RWPE2 (cell line): ENCODE results near the gene FAM181A.
A peak's percentile ranks its signal among the peaks of the same experiment; 100 is the strongest.

Experiments used
- ATAC-seq: fragments of 200-7000 bp; cut with Tn5 transposase; 3 replicates; pipeline ENCODE4 v1.9.1; 2021; ENCODE audit warnings: low read depth
- DNase-seq: peaks from one replicate; pipeline ENCODE4 v3.0.0-alpha.2; 2020; ENCODE audit warnings: low spot score
- H3K27ac ChIP-seq: fragments of 450-650 bp; 2 replicates; pipeline ENCODE4 v1.5.1; 2017; ENCODE audit warnings: mild to moderate bottlenecking; ENCODE audit not compliant: poor library complexity, severe bottlenecking
- H3K27me3 ChIP-seq: fragments of 250-450 bp; sonication (Bioruptor Pico); 2 replicates; pipeline ENCODE4 v1.5.1; 2021; ENCODE audit warnings: mild to moderate bottlenecking, moderate library complexity; ENCODE audit not compliant: insufficient read depth, poor library complexity, severe bottlenecking
- H3K36me3 ChIP-seq: fragments of 250-450 bp; sonication (Bioruptor Pico); 2 replicates; pipeline ENCODE4 v1.5.1; 2020; ENCODE audit warnings: low read depth, mild to moderate bottlenecking, moderate library complexity
- H3K4me1 ChIP-seq: fragments of 250-450 bp; sonication (Bioruptor Pico); 2 replicates; pipeline ENCODE4 v1.5.1; 2021; ENCODE audit warnings: mild to moderate bottlenecking, moderate library complexity; ENCODE audit not compliant: insufficient read depth, poor library complexity, severe bottlenecking
- H3K4me3 ChIP-seq: fragments of 250-450 bp; sonication (Bioruptor Pico); 2 replicates; pipeline ENCODE4 v1.5.1; 2021; ENCODE audit warnings: mild to moderate bottlenecking, moderate library complexity; ENCODE audit not compliant: severe bottlenecking
- H3K9me3 ChIP-seq: fragments of 250-450 bp; sonication (Bioruptor Pico); 2 replicates; pipeline ENCODE4 v1.5.1; 2021; ENCODE audit warnings: mild to moderate bottlenecking, moderate library complexity; ENCODE audit not compliant: severe bottlenecking
- CTCF ChIP-seq: fragments of 450-650 bp; IDR thresholded peaks from one replicate; pipeline ENCODE4 v1.5.1; 2017; ENCODE audit warnings: mild to moderate bottlenecking, moderate library complexity; ENCODE audit not compliant: poor library complexity, severe bottlenecking

The FAM181A gene

GRCh38 chr14:93950948-93951634, 23.9 kb downstream of the FAM181A start:
- no peak for TF ChIP-seq CTCF

GRCh38 chr14:93951635-93952540, 24.7 kb downstream of the FAM181A start:
- ATAC-seq, result peak; percentile 25; the same call in 2 of the 3 replicates
- H3K27me3 ChIP-seq, result no peaks in the 10 kb centered on the region
- H3K9me3 ChIP-seq, result no peaks in the 10 kb centered on the region
- no peak for TF ChIP-seq CTCF
- peaks cover under 1% of the 10 kb centered on the region for H3K4me1 ChIP-seq
- H3K27ac ChIP-seq, result no peak overlapping the region
- no peak overlapping the region for H3K4me3 ChIP-seq
- DNase-seq, result no peak
- no peaks in the 10 kb centered on the region for H3K36me3 ChIP-seq

More at GRCh38 chr14:93950948-93951634, 23.9 kb downstream of the FAM181A start:
- no peak for ATAC-seq
- H3K4me1 ChIP-seq, result peaks cover 8% of the 10 kb centered on the region
- no peaks in the 10 kb centered on the region for H3K9me3 ChIP-seq
- DNase-seq, result no peak
- H3K27me3 ChIP-seq, result no peaks in the 10 kb centered on the region
- H3K27ac ChIP-seq, result no peak overlapping the region
- H3K4me3 ChIP-seq, result no peak overlapping the region
- H3K36me3 ChIP-seq, result no peaks in the 10 kb centered on the region

- Histone ChIP-seq H3K27me3 (no peaks in the 10 kb centered on the region), H3K36me3 (no peaks in the 10 kb centered on the region), H3K9me3 (no peaks in the 10 kb centered on the region), H3K4me1 (no peaks in the 10 kb centered on the region), H3K27ac (no peak overlapping the region), H3K4me3 (no peak overlapping the region)
- TF ChIP-seq CTCF, result no peak
- ATAC-seq (no peak), DNase-seq (no peak)
These were observed 25.7 kb downstream of the FAM181A start for GRCh38 chr14:93952829-93953228.

- Histone ChIP-seq H3K36me3 (no peaks in the 10 kb centered on the region), H3K4me3 (no peak overlapping the region), H3K4me1 (no peaks in the 10 kb centered on the region), H3K27me3 (no peaks in the 10 kb centered on the region), H3K9me3 (no peaks in the 10 kb centered on the region), H3K27ac (no peak overlapping the region)
- DNase-seq, result no peak
- no peak for ATAC-seq
- no peak for TF ChIP-seq CTCF
These were observed 26.1 kb downstream of the FAM181A start for GRCh38 chr14:93953263-93953662.
